ENCODE data around the gene MEX3B.

MEX3B gene

GRCh38 chr15:82066455-82066854 lies 20.6 kb upstream of the MEX3B start:
- H3K27me3 ChIP-seq (ENCODE audit: insufficient read depth, low read length): no peaks in the 10 kb centered on the region
- TF ChIP-seq EZH2 (IDR thresholded peaks at IDR 0.05; ENCODE audit: borderline replicate concordance, low read length): no peak
- TF ChIP-seq, protein P1, sequence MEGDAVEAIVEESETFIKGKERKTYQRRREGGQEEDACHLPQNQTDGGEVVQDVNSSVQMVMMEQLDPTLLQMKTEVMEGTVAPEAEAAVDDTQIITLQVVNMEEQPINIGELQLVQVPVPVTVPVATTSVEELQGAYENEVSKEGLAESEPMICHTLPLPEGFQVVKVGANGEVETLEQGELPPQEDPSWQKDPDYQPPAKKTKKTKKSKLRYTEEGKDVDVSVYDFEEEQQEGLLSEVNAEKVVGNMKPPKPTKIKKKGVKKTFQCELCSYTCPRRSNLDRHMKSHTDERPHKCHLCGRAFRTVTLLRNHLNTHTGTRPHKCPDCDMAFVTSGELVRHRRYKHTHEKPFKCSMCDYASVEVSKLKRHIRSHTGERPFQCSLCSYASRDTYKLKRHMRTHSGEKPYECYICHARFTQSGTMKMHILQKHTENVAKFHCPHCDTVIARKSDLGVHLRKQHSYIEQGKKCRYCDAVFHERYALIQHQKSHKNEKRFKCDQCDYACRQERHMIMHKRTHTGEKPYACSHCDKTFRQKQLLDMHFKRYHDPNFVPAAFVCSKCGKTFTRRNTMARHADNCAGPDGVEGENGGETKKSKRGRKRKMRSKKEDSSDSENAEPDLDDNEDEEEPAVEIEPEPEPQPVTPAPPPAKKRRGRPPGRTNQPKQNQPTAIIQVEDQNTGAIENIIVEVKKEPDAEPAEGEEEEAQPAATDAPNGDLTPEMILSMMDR (IDR thresholded peaks at IDR 0.05; ENCODE audit: low read length): no peak
- no peaks in the 10 kb centered on the region for H4K20me1 ChIP-seq (ENCODE audit: insufficient read depth, low read length)
- no peaks in the 10 kb centered on the region for H3K9me3 ChIP-seq (ENCODE audit: low read length)
- no peak overlapping the region for H2AFZ ChIP-seq (ENCODE audit: low read length)
- no peak overlapping the region for H3K9ac ChIP-seq (ENCODE audit: low read length)
- no peaks in the 10 kb centered on the region for H3K4me1 ChIP-seq (ENCODE audit: insufficient read depth, low read length, severe bottlenecking)
- H3F3A ChIP-seq (ENCODE audit: insufficient read depth, low read length): no peaks in the 10 kb centered on the region
- H3K27ac ChIP-seq (ENCODE audit: low read depth, low read length, poor library complexity, severe bottlenecking): no peak overlapping the region
- H3K4me2 ChIP-seq (ENCODE audit: low read length): no peak overlapping the region
- H3K36me3 ChIP-seq (ENCODE audit: insufficient read depth, low read length): no peaks in the 10 kb centered on the region
- no peaks in the 10 kb centered on the region for H3K9me2 ChIP-seq (ENCODE audit: low read depth, low read length)
- H3K4me3 ChIP-seq (ENCODE audit: low read depth, low read length, poor library complexity, severe bottlenecking): no peak overlapping the region
- no peaks in the 10 kb centered on the region for H3K79me2 ChIP-seq (ENCODE audit: insufficient read depth, low read length)

GRCh38 chr15:82064824-82065223 lies 19.0 kb upstream of the MEX3B start:
- Histone ChIP-seq H3K9me3 (ENCODE audit: low read length) (no peaks in the 10 kb centered on the region), H3K36me3 (ENCODE audit: insufficient read depth, low read length) (no peaks in the 10 kb centered on the region), H4K20me1 (ENCODE audit: insufficient read depth, low read length) (no peaks in the 10 kb centered on the region), H3K27ac (ENCODE audit: low read depth, low read length, poor library complexity, severe bottlenecking) (no peak overlapping the region), H3K79me2 (ENCODE audit: insufficient read depth, low read length) (no peaks in the 10 kb centered on the region), H3K9ac (ENCODE audit: low read length) (no peak overlapping the region), H3F3A (ENCODE audit: insufficient read depth, low read length) (no peaks in the 10 kb centered on the region), H3K9me2 (ENCODE audit: low read depth, low read length) (no peaks in the 10 kb centered on the region), H3K4me3 (ENCODE audit: low read depth, low read length, poor library complexity, severe bottlenecking) (no peak overlapping the region), H3K4me1 (ENCODE audit: insufficient read depth, low read length, severe bottlenecking) (no peaks in the 10 kb centered on the region), H3K4me2 (ENCODE audit: low read length) (no peak overlapping the region), H2AFZ (ENCODE audit: low read length) (no peak overlapping the region), H3K27me3 (ENCODE audit: insufficient read depth, low read length) (no peaks in the 10 kb centered on the region)
- TF ChIP-seq, protein P1 (IDR thresholded peaks at IDR 0.05; ENCODE audit: low read length): no peak
- TF ChIP-seq EZH2 (IDR thresholded peaks at IDR 0.05; ENCODE audit: borderline replicate concordance, low read length): no peak

GRCh38 chr15:82062479-82063454 lies 16.9 kb upstream of the MEX3B start:
- H3K4me1 ChIP-seq (ENCODE audit: insufficient read depth, low read length, severe bottlenecking): no peaks in the 10 kb centered on the region
- H3K9me3 ChIP-seq (ENCODE audit: low read length): no peaks in the 10 kb centered on the region
- no peaks in the 10 kb centered on the region for H3K36me3 ChIP-seq (ENCODE audit: insufficient read depth, low read length)
- H3K27me3 ChIP-seq (ENCODE audit: insufficient read depth, low read length): no peaks in the 10 kb centered on the region
- no peak overlapping the region for H3K4me3 ChIP-seq (ENCODE audit: low read depth, low read length, poor library complexity, severe bottlenecking)
- H3K9ac ChIP-seq (ENCODE audit: low read length): no peak overlapping the region
- no peak overlapping the region for H3K4me2 ChIP-seq (ENCODE audit: low read length)
- no peaks in the 10 kb centered on the region for H3K79me2 ChIP-seq (ENCODE audit: insufficient read depth, low read length)
- H3F3A ChIP-seq (ENCODE audit: insufficient read depth, low read length): no peaks in the 10 kb centered on the region
- H3K9me2 ChIP-seq (ENCODE audit: low read depth, low read length): no peaks in the 10 kb centered on the region
- TF ChIP-seq EZH2 (IDR thresholded peaks at IDR 0.05; ENCODE audit: borderline replicate concordance, low read length): no peak
- TF ChIP-seq, protein P1 (IDR thresholded peaks at IDR 0.05; ENCODE audit: low read length): no peak
- H4K20me1 ChIP-seq (ENCODE audit: insufficient read depth, low read length): no peaks in the 10 kb centered on the region
- H2AFZ ChIP-seq (ENCODE audit: low read length): no peak overlapping the region
- H3K27ac ChIP-seq (ENCODE audit: low read depth, low read length, poor library complexity, severe bottlenecking): no peak overlapping the region

Data from OCI-LY1 (cell line).